ENCODE data around the gene SEMA3A.

The SEMA3A gene

GRCh38 chr7:84047085-84047484, 147.5 kb downstream of the SEMA3A start:
- TF ChIP-seq CTCF (conservative IDR thresholded peaks at IDR 0.05; ENCODE audit: low read depth, low read length), result no peak
- H3K4me3 ChIP-seq (ENCODE audit: low read length), result no peak overlapping the region
- DNase-seq (ENCODE audit: low read depth), result no peak

- DNase-seq (ENCODE audit: low read depth), result no peak
- no peak for TF ChIP-seq CTCF (conservative IDR thresholded peaks at IDR 0.05; ENCODE audit: low read depth, low read length)
- no peak overlapping the region for H3K4me3 ChIP-seq (ENCODE audit: low read length)
Measured at GRCh38 chr7:84044834-84045233, 149.8 kb downstream of the SEMA3A start.

GRCh38 chr7:84043661-84044191, 150.9 kb downstream of the SEMA3A start:
- no peak overlapping the region for H3K4me3 ChIP-seq (ENCODE audit: low read length)
- no peak for DNase-seq (ENCODE audit: low read depth)
- no peak for TF ChIP-seq CTCF (conservative IDR thresholded peaks at IDR 0.05; ENCODE audit: low read depth, low read length)

GRCh38 chr7:84042110-84042539, 152.5 kb downstream of the SEMA3A start:
- no peak for DNase-seq (ENCODE audit: low read depth)
- TF ChIP-seq CTCF (conservative IDR thresholded peaks at IDR 0.05; ENCODE audit: low read depth, low read length), result no peak
- no peak overlapping the region for H3K4me3 ChIP-seq (ENCODE audit: low read length)

GRCh38 chr7:84041649-84042048, 152.9 kb downstream of the SEMA3A start:
- TF ChIP-seq CTCF (conservative IDR thresholded peaks at IDR 0.05; ENCODE audit: low read depth, low read length), result no peak
- H3K4me3 ChIP-seq (ENCODE audit: low read length), result no peak overlapping the region
- no peak for DNase-seq (ENCODE audit: low read depth)

- no peak for TF ChIP-seq CTCF (conservative IDR thresholded peaks at IDR 0.05; ENCODE audit: low read depth, low read length)
Measured at GRCh38 chr7:84040355-84040754, 154.2 kb downstream of the SEMA3A start.

GRCh38 chr7:84039432-84039831, 155.2 kb downstream of the SEMA3A start:
- no peak for DNase-seq (ENCODE audit: low read depth)
- no peak overlapping the region for H3K4me3 ChIP-seq (ENCODE audit: low read length)
- no peak for TF ChIP-seq CTCF (conservative IDR thresholded peaks at IDR 0.05; ENCODE audit: low read depth, low read length)

More at GRCh38 chr7:84040355-84040754, 154.2 kb downstream of the SEMA3A start:
- H3K4me3 ChIP-seq (ENCODE audit: low read length), result no peak overlapping the region
- DNase-seq (ENCODE audit: low read depth), result no peak

All from retinal pigment epithelial cell (primary cell).